ENCODE measurements around the gene BRICD5.

The BRICD5 gene

GRCh38 chr16:2196981-2197511 is 13.6 kb downstream of the BRICD5 start:
- no peak for DNase-seq

- DNase-seq = no peak
Measured at GRCh38 chr16:2196162-2196980, 14.3 kb downstream of the BRICD5 start, which contains the start of gene CASKIN1. CASKIN1 (minus strand) TSS chr16:2196605; CDS start chr16:2196432, 173 bp downstream.

- DNase-seq = no peak
Measured at GRCh38 chr16:2195322-2196161, 15.1 kb downstream of the BRICD5 start.

GRCh38 chr16:2194852-2195321 is 15.8 kb downstream of the BRICD5 start:
- DNase-seq = peak in 1 of 2 experiments; percentile 48

GRCh38 chr16:2194166-2194834 is 16.4 kb downstream of the BRICD5 start:
- no peak for DNase-seq

- no peak for DNase-seq
Measured at GRCh38 chr16:2191446-2191706, 19.3 kb downstream of the BRICD5 start.

- no peak for DNase-seq
Measured at GRCh38 chr16:2190659-2191445, 19.8 kb downstream of the BRICD5 start.

- no peak for DNase-seq
Measured at GRCh38 chr16:2190002-2190658, 20.5 kb downstream of the BRICD5 start.

GRCh38 chr16:2189252-2189893 is 21.3 kb downstream of the BRICD5 start:
- DNase-seq = no peak

- DNase-seq = no peak
Measured at GRCh38 chr16:2188395-2188794, 22.3 kb downstream of the BRICD5 start.

GRCh38 chr16:2187212-2187611 is 23.5 kb downstream of the BRICD5 start:
- no peak for DNase-seq

- DNase-seq = no peak
Measured at GRCh38 chr16:2186505-2186904, 24.2 kb downstream of the BRICD5 start.

GRCh38 chr16:2186064-2186463 is 24.6 kb downstream of the BRICD5 start:
- no peak for DNase-seq

GRCh38 chr16:2184962-2185361 is 25.7 kb downstream of the BRICD5 start:
- no peak for DNase-seq

GRCh38 chr16:2184346-2184745 is 26.3 kb downstream of the BRICD5 start:
- DNase-seq = no peak

- DNase-seq = no peak
Measured at GRCh38 chr16:2183671-2184070, 27.0 kb downstream of the BRICD5 start.

- no peak for DNase-seq
Measured at GRCh38 chr16:2181952-2182351, 28.7 kb downstream of the BRICD5 start.

GRCh38 chr16:2180962-2181923 is 29.4 kb downstream of the BRICD5 start:
- no peak for DNase-seq

GRCh38 chr16:2180461-2180860 is 30.2 kb downstream of the BRICD5 start:
- no peak for DNase-seq

- DNase-seq = no peak
Measured at GRCh38 chr16:2179576-2179975, 31.1 kb downstream of the BRICD5 start.

All from stimulated activated CD4-positive, alpha-beta T cell treated with anti-CD3 and anti-CD28 coated beads, Interleukin-4, amount 100 ng/mL, for 4 hours (primary cell).